GM12878 (cell line): ENCODE data around the gene ARMC9. TPM values are rescaled to one million over a fixed set of nuclear protein-coding genes. Genes with fewer than 3 reads are reported as not detected.
A peak's percentile ranks its signal among the peaks of the same experiment; 100 is the strongest.

Experiments
- ATF7 ChIP-seq: fragments of 450-650 bp; IDR thresholded peaks from 2 replicates; pipeline ENCODE4 v1.6.1; 2016; ENCODE audit warnings: low read depth, mild to moderate bottlenecking
- BMI1 ChIP-seq: fragments of 450-650 bp; IDR thresholded peaks from 2 replicates; pipeline ENCODE4 v1.6.1; 2016; ENCODE audit warnings: mild to moderate bottlenecking, moderate library complexity, borderline replicate concordance
- CHD1 ChIP-seq: IDR thresholded peaks from 2 replicates; pipeline ENCODE4 v1.6.1; 2012; ENCODE audit warnings: low read depth, low read length, improper control_type of control experiment
- CHD2 ChIP-seq: IDR thresholded peaks from 2 replicates; pipeline ENCODE4 v1.6.1; 2011; ENCODE audit warnings: low read depth, low read length, improper control_type of control experiment, borderline replicate concordance
- CTCF ChIP-seq, 3 experiments: IDR thresholded peaks in 2 of 3; conservative IDR thresholded peaks in 1 of 3; 2 replicates each; pipeline ENCODE4 v1.5.1; 2011; ENCODE audit warnings: low read depth in 3 of 3, low read length in 3 of 3, mild to moderate bottlenecking in 3 of 3, control low read depth in 2 of 3, moderate library complexity in 2 of 3, inconsistent platforms in 1 of 3, mixed read lengths in 1 of 3; ENCODE audit not compliant: control insufficient read depth in 2 of 3, insufficient read depth in 1 of 3; ENCODE audit errors: extremely low read depth in 1 of 3
- EED ChIP-seq: sonication (generic); IDR thresholded peaks from 2 replicates; pipeline ENCODE4 v1.6.1; 2016; ENCODE audit warnings: antibody characterized with exemption, low read depth
- EGR1 ChIP-seq, 2 experiments: IDR thresholded peaks; 1 replicate in 1 of 2; 2 replicates in 1 of 2; pipeline ENCODE4 v1.6.1; 2011 to 2012; ENCODE audit warnings: low read depth in 2 of 2, low read length in 2 of 2, borderline replicate concordance in 1 of 2, mild to moderate bottlenecking in 1 of 2, moderate library complexity in 1 of 2
- ESRRA ChIP-seq: IDR thresholded peaks from 2 replicates; pipeline ENCODE4 v1.6.1; 2012; ENCODE audit warnings: mild to moderate bottlenecking, low read length, improper control_type of control experiment
- FOXK2 ChIP-seq: fragments of 450-650 bp; IDR thresholded peaks from 2 replicates; pipeline ENCODE4 v1.6.1; 2017; ENCODE audit warnings: mild to moderate bottlenecking, moderate library complexity
- HDAC2 ChIP-seq: fragments of 200-600 bp; sonication (generic); IDR thresholded peaks from 2 replicates; pipeline ENCODE4 v1.6.1; 2017
- IKZF2 ChIP-seq, 2 experiments: fragments of 450-650 bp; IDR thresholded peaks; 2 replicates each; pipeline ENCODE4 v1.6.1; 2017; ENCODE audit warnings: mild to moderate bottlenecking in 2 of 2, moderate library complexity in 2 of 2
- KLF5 ChIP-seq: fragments of 450-650 bp; IDR thresholded peaks from 2 replicates; pipeline ENCODE4 v1.6.1; 2014; ENCODE audit warnings: mild to moderate bottlenecking; ENCODE audit not compliant: partially characterized antibody
- MLLT1 ChIP-seq: fragments of 450-650 bp; IDR thresholded peaks from 2 replicates; pipeline ENCODE4 v1.6.1; 2016; ENCODE audit warnings: mild to moderate bottlenecking
- NR2C2 ChIP-seq: IDR thresholded peaks from 2 replicates; pipeline ENCODE4 v1.6.1; 2011; ENCODE audit warnings: borderline replicate concordance, low read depth; ENCODE audit not compliant: control insufficient read depth, insufficient read length
- NR2F1 ChIP-seq: fragments of 450-650 bp; conservative IDR thresholded peaks from 2 replicates; pipeline ENCODE4 v1.6.1; 2017; ENCODE audit warnings: mild to moderate bottlenecking
- RUNX3 ChIP-seq: IDR thresholded peaks from 2 replicates; pipeline ENCODE4 v1.6.1; 2012; ENCODE audit warnings: low read length, inconsistent platforms
- SMARCA5 ChIP-seq: fragments of 450-650 bp; IDR thresholded peaks from 2 replicates; pipeline ENCODE4 v1.6.1; 2017; ENCODE audit warnings: mild to moderate bottlenecking
- SMC3 ChIP-seq: IDR thresholded peaks from 2 replicates; pipeline ENCODE4 v1.6.1; 2011; ENCODE audit warnings: low read length, improper control_type of control experiment, borderline replicate concordance
- SP1 ChIP-seq: IDR thresholded peaks from one replicate; pipeline ENCODE4 v1.6.1; 2011; ENCODE audit warnings: low read depth, low read length
- SUZ12 ChIP-seq: fragments of 200-600 bp; sonication (generic); IDR thresholded peaks from one replicate; pipeline ENCODE4 v1.6.1; 2018; ENCODE audit warnings: antibody characterized with exemption, mild to moderate bottlenecking; ENCODE audit not compliant: unreplicated experiment
- TAF1 ChIP-seq: IDR thresholded peaks from 2 replicates; pipeline ENCODE4 v1.6.1; 2011; ENCODE audit warnings: mild to moderate bottlenecking, low read depth, low read length, borderline replicate concordance
- TCF3 ChIP-seq: IDR thresholded peaks from 2 replicates; pipeline ENCODE4 v1.6.1; 2012; ENCODE audit warnings: low read depth, mild to moderate bottlenecking, low read length, borderline replicate concordance; ENCODE audit not compliant: insufficient read depth
- USF2 ChIP-seq: IDR thresholded peaks from 2 replicates; pipeline ENCODE4 v1.6.1; 2011; ENCODE audit warnings: low read depth, low read length, improper control_type of control experiment, borderline replicate concordance
- ZNF207 ChIP-seq: fragments of 450-650 bp; IDR thresholded peaks from 2 replicates; pipeline ENCODE4 v1.6.1; 2014; ENCODE audit warnings: antibody characterized with exemption, mild to moderate bottlenecking, borderline replicate concordance
- polyA plus RNA-seq, 11 experiments: library from polyadenylated mRNA; depleted of rRNA in 4 of 11; unstranded in 6 of 11; stranded (reverse) in 5 of 11; fragments of >200 nt; fragmentation: Nextera tagmentation in 4 of 11; fragmentation: Illumina TruSeq in 1 of 11; extraction: Ambion mirVana in 4 of 11; extraction: Trizol in 1 of 11; gene quantifications; 1 replicate in 1 of 11; 2 replicates in 10 of 11; pipeline versions ENCODE4 v1.2.1 to v1.2.3, GENCODE V29; 2011 to 2016; ENCODE audit warnings: inconsistent platforms in 2 of 11, missing spikeins in 2 of 11, low read depth in 1 of 11
- total RNA-seq, 4 experiments: library from RNA; depleted of rRNA in 3 of 4; stranded (reverse); fragments of >200 nt in 3 of 4; fragmentation: Illumina TruSeq in 1 of 4; extraction: Trizol in 1 of 4; gene quantifications; 2 replicates each; pipeline versions ENCODE4 v1.2.1 to v1.2.3, GENCODE V29; 2013 to 2021

Gene ARMC9
- total and polyA plus RNA-seq, 10 of the 15 experiments (the other 5 are each of a cell fraction or from before 2014, with no cell fraction given), result 3.8 to 21.8 (median 10.4) TPM

GRCh38 chr2:231393149-231394131 lies 195.0 kb downstream of the ARMC9 start (continued):
- TF ChIP-seq BMI1 (no peak), ATF7 (peak; percentile 85), FOXK2 (no peak), TAF1 (0 out of 2 replicates have a peak, but pooled peaks have one; percentile 38), MLLT1 (peak; percentile 16; the same call in 1 of the 2 replicates), SMC3 (0 out of 2 replicates have a peak, but pooled peaks have one; percentile 7), IKZF2 (IDR thresholded peaks at IDR 0.05) (no peak; a peak in 1 of 4 replicates), RUNX3 (peak; percentile 77), CHD1 (no peak), SP1 (no peak), TCF3 (0 out of 2 replicates have a peak, but pooled peaks have one; percentile 28), KLF5 (no peak), NR2C2 (no peak), CTCF (IDR thresholded peaks at IDR 0.05 in 2 of 3, conservative IDR thresholded peaks at IDR 0.05 in 1 of 3; ENCODE audit: control insufficient read depth in 2 of 3, extremely low read depth in 1 of 3, insufficient read depth in 1 of 3, low read depth in 3 of 3, low read length in 3 of 3) (peak; percentile 18 to 55 (median 39); a peak in 5 of 6 replicates), USF2 (no peak), CHD2 (peak; percentile 18; the same call in 1 of the 2 replicates), EED (no peak), EGR1 (IDR thresholded peaks at IDR 0.05; ENCODE audit: borderline replicate concordance in 1 of 2, low read depth in 2 of 2, low read length in 2 of 2) (peak in 1 of 2 experiments; percentile 4; a peak in 1 of 3 replicates), SUZ12 (no peak), ZNF207 (no peak), SMARCA5 (no peak), NR2F1 (peak; percentile 63; the same call in 1 of the 2 replicates), HDAC2 (no peak), ESRRA (no peak)
